ENCODE data around the gene DCK.

DNA sequence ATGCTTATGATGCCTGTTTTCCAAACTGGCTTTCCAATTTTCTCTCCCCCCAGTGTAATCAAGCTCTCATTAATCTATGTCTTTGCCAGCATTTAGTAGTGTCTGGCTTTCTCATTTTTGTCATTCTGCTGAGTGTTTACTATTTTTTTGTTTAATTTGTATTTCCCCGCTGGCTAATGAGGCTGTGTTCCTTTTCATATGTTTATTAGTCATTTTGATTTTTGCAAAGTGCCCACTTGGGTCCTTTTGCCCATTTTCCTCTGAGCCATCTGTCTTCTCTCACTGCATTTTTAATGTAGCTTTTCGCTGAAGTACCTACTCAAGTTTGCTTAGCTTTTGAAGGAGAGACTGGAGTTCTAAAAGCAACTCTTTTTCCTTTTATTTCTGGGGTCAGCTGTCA is 14.7 kb downstream of the DCK start:
- no peak for TF ChIP-seq POLR2A (IDR thresholded peaks at IDR 0.05)
- TF ChIP-seq, protein P1, sequence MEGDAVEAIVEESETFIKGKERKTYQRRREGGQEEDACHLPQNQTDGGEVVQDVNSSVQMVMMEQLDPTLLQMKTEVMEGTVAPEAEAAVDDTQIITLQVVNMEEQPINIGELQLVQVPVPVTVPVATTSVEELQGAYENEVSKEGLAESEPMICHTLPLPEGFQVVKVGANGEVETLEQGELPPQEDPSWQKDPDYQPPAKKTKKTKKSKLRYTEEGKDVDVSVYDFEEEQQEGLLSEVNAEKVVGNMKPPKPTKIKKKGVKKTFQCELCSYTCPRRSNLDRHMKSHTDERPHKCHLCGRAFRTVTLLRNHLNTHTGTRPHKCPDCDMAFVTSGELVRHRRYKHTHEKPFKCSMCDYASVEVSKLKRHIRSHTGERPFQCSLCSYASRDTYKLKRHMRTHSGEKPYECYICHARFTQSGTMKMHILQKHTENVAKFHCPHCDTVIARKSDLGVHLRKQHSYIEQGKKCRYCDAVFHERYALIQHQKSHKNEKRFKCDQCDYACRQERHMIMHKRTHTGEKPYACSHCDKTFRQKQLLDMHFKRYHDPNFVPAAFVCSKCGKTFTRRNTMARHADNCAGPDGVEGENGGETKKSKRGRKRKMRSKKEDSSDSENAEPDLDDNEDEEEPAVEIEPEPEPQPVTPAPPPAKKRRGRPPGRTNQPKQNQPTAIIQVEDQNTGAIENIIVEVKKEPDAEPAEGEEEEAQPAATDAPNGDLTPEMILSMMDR (IDR thresholded peaks at IDR 0.05), result no peak
